GM19467 (cell line): Measurements from ENCODE around the gene HAVCR1.
A peak's percentile ranks its signal among the peaks of the same experiment; 100 is the strongest.
"Not testable (repeated sequence)": the region's sequence is repeated elsewhere in the genome, so short reads cannot be mapped to it uniquely, and the experiment has no call there.

Source experiments
- ATAC-seq: cut with Tn5 transposase; IDR thresholded peaks from one replicate; pipeline ENCODE4 v1.9.1; 2021; ENCODE audit warnings: mild to moderate bottlenecking, moderate library complexity; ENCODE audit not compliant: unreplicated experiment

Gene HAVCR1

GRCh38 chr5:157050050-157050449 is 8.9 kb downstream of the HAVCR1 start:
- ATAC-seq, result no peak

- ATAC-seq, result no peak
Observed at GRCh38 chr5:157049605-157050004, 9.3 kb downstream of the HAVCR1 start.

- no peak for ATAC-seq
Observed at GRCh38 chr5:157047898-157048297, 11.0 kb downstream of the HAVCR1 start.

- not testable (repeated sequence) for ATAC-seq
Observed at GRCh38 chr5:157047016-157047415, 11.9 kb downstream of the HAVCR1 start.

GRCh38 chr5:157046041-157046440 is 12.9 kb downstream of the HAVCR1 start:
- no peak for ATAC-seq

- ATAC-seq, result no peak
Observed at GRCh38 chr5:157045601-157046000, 13.3 kb downstream of the HAVCR1 start.

GRCh38 chr5:157038568-157039187 is 20.2 kb downstream of the HAVCR1 start:
- ATAC-seq, result no peak

GRCh38 chr5:157034106-157035072 is 24.5 kb downstream of the HAVCR1 start:
- not testable (repeated sequence) for ATAC-seq

GRCh38 chr5:157033071-157033583 is 25.8 kb downstream of the HAVCR1 start:
- no peak for ATAC-seq

- ATAC-seq, result no peak
Observed at GRCh38 chr5:157030692-157031091, 28.2 kb downstream of the HAVCR1 start.

GRCh38 chr5:157029457-157029856 is 29.5 kb downstream of the HAVCR1 start:
- no peak for ATAC-seq

- ATAC-seq, result peak; percentile 90
Observed at GRCh38 chr5:157027663-157028062, 31.3 kb downstream of the HAVCR1 start.

- no peak for ATAC-seq
Observed at GRCh38 chr5:157026789-157027424, 32.0 kb downstream of the HAVCR1 start.

- peak; percentile 26 for ATAC-seq
Observed at GRCh38 chr5:157025093-157025698, 33.7 kb downstream of the HAVCR1 start.

GRCh38 chr5:157024208-157024959 is 34.5 kb downstream of the HAVCR1 start:
- no peak for ATAC-seq

- ATAC-seq, result no peak
Observed at GRCh38 chr5:157022024-157022423, 36.9 kb downstream of the HAVCR1 start.

GRCh38 chr5:157020511-157021222 is 38.2 kb downstream of the HAVCR1 start:
- ATAC-seq, result no peak

GRCh38 chr5:157020002-157020401 is 38.9 kb downstream of the HAVCR1 start:
- ATAC-seq, result no peak

GRCh38 chr5:157014143-157014542 is 44.8 kb downstream of the HAVCR1 start:
- not testable (repeated sequence) for ATAC-seq

GRCh38 chr5:157006262-157006661 is 52.7 kb downstream of the HAVCR1 start:
- no peak for ATAC-seq
